Hematopoietic multipotent progenitor cell treated with erythropoietin and hydrocortisone succinate and interleukin-3 and kit ligand, for 6 days (in vitro differentiated cells): ENCODE data around the gene MRPS27.

ENCODE experiments used
- DNase-seq: peaks from one replicate; pipeline ENCODE4 v3.0.0-alpha.2; 2015

The MRPS27 gene

DNA sequence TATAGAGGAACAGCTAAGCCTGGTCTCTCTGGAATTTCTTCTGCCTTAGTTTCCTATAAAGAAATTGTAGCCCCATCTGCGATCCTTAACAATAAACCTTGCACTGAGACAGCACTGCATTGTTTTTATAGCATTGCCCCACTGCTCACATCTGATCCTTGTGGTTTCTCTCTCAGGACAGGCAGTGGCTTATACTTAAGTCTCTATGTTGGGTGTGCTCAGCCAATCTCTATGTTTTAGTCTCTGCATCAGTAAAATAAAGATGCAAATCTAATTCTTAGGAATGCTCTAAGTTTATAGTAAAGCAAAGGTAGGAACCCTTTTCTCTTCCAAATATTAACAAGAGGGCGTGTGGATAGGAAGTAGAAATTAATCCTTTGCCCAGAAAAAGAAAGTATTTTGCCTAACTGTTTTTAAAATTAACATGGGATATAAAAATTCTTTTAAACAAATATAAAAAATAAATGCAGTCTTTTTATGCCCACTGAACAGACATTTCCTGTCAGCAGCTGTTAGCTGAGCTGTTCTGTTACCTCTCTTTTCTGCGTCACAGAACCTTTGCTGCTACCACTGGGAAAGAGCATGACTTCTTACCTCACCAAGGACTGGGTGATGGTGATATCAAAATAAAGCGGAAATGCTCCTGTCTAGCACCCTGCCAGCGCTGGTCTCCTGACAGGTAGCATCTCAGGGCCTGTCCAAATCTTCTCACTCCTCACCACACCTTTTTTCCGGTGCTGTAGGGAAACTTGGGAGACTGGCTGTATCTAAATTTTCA lies 29.5 kb downstream of the MRPS27 start:
- no peak for DNase-seq

DNA sequence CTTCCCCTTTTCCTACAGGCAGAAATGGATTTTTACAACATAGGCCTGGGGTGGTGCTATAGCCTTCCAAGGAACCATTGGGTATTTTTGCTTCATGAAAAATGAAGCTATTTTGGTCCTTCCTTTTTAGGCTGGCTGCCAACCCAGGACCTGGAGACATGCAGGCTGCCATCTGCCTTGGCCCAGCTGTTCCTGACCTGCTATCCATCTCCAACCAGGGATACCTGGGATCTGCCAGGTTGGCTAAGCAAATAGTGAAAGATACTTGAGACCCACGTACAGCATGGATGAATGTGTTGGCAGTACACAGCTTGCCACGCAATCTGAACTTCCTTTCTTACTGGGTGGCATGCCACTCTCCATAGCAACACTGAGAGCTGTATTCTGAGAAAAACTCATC lies 31.1 kb downstream of the MRPS27 start:
- DNase-seq: no peak

DNA sequence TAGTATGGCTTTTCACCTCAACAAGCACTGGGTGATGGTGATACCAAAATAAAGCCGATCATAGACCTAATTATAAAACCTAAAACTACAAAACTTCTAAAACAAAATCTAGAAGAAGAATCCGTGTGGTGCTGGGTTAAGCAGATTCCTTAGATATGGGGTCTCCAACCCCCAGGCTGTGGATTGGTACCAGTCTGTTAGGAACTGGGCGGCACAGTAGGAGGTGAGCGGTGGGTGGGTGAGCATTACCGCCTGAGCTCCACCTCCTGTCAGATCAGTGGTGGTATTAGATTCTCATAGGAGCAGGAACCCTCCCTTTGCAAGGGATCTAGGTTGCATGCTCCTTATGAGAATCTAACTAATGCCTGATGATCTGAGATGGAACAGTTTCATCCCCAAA lies 33.2 kb downstream of the MRPS27 start:
- DNase-seq: no peak

DNA sequence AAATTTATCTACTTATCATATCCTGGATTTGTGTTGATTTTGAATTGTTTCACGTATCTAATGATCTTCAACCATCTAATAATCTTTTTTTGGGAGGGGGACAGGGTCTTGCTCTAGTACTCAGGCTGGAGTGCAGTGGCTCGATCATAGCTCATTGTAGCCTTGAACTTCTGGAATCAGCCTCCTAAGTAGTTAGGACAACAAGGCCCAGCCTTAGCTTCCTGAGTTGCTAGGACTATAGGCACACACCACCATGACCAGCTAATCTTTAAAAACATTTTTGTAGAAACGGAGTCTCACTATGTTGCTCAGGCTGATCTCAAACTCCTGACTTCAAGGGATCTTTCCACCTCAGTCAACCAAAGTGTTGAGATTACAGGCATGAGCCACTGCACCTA lies 34.6 kb downstream of the MRPS27 start:
- no peak for DNase-seq

DNA sequence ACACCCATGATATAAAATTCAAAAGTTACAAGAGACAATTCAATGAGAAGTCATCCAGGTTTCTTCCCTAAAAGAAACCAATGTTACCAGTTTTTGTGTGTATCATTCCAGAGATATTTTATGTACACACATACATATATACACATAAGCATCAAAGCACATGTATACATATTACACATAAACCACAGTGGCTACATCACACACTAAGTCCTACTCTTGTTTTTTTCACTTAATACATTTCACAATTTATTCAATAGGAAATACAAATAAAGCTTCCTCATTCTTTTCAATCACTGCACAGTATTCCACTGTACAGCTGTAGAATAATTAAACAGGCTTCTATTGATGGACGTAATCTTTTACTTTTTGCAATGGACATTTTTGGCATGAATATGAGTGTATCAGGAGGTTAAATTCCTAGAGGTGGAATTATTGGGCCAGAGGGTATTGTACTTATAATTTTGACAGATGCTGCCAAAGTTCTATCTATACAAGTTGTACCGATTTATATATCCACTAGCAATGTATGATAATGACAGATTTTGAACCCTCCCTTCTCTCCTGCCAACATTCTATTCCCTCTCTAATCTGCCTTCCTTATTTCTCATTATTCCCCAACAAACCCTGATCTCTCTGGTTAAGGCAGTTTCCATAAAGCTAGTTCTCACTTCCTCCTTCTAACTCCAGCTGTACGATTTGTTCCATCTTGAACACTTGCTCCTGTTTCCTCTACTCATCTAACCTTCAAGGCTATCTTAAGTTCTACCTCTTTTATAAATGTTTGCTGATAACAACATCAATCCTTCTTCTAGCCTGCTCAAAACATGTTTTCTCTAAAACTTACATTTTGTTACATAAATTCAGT lies 35.2 kb downstream of the MRPS27 start:
- DNase-seq: no peak

DNA sequence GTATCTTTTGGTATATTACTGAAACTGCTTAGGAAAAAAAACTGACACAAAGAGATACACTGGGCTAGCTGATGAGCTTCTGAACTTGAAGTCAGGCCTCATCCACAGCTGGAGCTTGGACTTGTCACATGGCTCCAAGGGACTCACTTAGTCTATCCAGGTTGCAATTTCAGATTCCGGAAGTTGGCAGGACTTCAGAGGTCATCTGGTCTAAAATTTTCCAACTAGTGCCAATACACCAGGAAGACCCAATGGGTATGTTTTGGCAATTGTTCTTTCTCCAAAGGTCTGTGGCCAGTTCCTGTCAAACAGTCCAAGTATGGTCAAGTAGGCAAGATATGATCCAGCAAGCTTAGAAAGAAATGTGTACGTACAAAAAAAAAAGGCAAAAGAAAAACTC lies 36.7 kb downstream of the MRPS27 start:
- no peak for DNase-seq

DNA sequence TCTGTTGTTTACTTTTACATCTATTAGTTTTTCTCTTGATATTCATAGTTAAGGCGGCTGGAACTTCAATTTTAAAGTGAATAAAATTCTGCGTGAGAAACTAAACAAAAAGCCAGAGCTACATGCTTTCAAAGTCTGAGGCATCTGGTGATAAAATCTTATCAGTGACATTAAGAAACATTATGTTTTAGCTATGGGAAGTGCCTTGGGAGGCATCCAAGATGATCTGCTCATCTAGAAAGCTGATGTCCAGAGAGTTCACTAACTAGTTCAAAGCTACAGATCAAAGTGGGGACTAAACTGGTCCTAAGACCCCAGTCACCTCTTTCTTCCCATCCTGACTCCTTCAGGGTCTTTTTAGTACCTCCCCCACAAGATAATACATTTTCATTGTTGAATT lies 37.2 kb downstream of the MRPS27 start:
- DNase-seq: peak; percentile 26

DNA sequence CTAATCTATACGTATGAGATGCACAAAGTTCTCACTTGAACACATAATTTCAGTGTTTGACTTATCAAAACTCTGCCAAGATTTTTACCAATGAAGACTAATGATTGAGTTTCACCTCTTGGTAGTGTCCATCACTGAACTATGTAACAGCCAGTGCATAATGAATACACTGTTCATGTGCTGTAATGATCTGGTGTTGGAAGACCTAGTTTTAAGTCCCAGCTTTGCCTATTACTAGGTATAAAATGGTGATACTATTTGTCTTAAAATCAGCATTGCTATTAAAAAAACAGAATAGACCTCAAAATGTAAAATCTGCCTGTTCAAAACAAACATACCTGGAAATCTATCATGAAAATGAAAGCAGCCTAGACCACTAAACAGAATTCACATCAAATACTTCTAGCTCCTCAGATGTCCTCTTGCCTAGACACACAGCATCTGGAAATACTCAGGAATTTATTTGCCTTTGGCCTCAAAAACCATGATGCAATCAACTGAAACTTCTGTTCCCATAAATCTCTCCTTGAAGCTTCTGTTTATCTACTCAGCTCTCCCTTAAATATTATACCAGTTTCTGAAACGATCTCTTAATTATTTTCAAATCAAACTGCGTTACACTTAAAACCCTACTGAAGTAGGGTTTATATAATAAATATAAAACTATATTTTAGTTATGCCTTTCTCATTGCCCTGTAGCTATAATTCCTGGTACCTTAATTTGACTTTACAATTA lies 38.1 kb downstream of the MRPS27 start:
- no peak for DNase-seq

DNA sequence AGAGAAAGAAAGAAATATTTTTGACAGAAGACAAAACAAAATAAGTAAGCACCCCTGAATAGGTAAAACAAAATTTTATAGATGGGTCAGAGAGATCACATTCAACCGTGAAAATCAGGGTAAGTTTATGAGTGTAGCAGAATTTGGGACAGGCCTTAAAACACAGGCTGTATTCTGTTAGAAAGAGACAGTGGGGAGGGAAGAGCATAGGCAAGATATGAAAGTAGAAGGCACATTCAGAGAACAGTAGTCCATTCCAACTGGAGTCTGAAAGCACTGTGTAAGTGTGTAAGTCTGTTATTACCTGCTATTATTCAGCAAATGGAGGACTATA lies 38.6 kb downstream of the MRPS27 start:
- no peak for DNase-seq

DNA sequence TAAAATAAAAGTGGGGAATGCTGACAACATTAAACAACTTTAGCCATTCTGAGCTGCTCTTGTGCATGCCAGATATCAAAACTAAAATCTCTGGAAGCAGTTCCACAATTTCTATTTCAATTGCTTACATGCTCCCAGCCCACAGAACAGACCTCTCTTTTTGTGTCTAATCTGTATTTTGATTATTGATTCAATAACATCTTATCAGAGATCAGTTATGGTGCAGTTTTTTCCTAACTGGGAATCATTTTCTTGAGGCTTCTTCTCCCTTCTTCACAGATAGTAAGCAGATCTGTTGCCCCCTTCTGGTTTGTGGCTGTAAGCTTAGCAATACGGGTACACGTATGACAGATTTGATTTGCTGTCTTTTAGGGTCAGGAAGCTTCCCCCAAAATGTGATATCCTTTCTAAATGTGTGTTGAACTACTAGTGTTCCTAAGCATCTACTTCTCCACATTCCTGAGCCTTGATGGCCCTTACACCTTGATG lies 39.4 kb downstream of the MRPS27 start:
- peak; percentile 65 for DNase-seq

DNA sequence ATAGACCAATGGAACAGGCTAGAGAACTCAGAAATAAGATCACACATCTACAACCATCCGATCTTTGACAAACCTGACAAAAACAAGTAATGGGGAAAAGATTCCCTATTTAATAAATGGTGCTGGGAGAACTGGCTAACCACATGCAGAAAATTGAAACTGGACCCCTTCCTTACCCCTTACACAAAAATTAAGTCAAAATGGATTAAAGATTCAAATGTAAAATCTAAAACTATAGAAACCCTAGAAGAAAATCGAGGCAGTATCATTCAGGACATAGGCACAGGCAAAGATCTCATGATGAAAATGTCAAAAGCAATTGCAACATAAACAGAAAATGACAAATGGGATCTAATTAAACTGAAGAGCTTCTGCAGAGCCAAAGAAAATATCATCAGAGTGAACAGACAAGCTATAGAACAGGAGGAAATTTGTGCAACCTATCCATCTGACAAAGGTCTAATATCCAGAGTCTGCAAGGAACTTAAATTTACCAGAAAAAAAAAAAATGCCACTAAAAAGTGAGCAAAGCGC lies 43.8 kb downstream of the MRPS27 start:
- no peak for DNase-seq

DNA sequence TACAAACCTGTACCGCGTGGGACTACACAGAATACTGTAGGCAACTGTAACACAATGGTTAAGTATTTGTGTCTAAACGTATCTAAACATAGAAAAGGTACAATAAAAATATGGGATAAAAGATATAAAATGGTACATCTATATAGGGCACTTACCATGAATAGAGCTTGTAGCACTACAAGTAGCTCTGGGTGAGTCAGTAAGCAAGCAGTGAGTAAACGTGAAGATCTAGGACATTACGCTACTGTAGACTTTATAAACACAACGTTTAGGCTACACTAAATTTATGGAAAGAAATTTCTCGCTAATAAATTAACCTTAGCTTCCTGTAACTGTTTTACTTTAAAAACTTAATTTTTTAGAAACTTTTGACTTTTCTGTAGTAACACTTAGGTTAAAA lies 46.5 kb downstream of the MRPS27 start:
- no peak for DNase-seq

DNA sequence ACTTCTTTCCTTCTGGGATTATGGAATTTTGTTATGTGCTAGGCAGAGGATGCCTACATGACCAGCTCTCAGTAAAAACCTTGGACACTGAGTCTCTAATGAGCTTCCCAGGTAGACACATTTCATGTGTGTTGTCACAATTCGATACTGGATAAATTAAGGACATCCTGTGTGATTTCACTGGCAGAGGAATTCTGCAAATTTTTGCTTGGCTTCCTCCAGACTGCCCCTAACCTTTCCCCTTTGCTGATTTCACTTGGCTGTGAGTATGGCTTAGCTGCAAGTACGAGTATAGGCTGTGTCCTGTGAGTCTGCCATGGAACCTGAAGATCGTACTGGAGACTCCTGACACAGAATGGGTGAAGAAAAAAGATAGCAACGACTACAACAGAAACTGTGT lies 47.6 kb downstream of the MRPS27 start:
- no peak for DNase-seq

DNA sequence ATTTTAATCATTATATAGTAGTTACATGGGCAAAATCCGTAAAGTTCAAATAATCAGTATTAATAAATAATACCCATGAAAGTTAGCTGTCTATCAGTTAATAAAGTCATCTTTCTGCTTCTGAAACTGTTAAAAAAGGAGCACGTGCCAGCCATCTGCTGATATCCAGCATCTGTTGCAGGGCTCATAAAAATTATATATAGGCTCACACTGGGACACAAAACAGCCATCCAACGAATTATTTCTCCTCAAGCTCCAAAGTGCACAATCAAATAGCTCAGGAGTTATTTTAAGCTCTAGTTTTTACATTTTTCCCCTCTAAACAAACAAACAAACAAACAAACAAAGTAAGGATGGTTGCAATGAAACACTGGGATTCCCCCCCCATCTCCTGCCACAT lies 48.3 kb downstream of the MRPS27 start:
- DNase-seq: no peak

DNA sequence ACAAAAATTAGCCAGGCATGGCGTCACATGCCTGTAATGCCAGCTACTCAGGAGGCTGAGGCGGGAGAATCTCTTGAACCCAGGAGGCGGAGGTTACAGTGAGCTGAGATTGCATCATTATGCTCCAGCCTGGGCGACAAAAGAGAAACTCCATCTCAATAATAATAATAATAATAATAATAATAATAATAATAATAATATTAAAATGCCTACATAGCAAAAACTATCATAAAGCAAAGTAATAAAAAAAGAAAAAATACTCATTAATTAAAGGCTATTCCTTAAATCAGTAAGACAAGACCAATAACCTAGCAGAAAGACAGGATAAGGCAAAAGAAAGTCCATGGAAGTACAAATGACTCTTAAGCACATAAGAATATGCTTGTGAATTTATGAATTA lies 50.0 kb downstream of the MRPS27 start:
- DNase-seq: no peak

DNA sequence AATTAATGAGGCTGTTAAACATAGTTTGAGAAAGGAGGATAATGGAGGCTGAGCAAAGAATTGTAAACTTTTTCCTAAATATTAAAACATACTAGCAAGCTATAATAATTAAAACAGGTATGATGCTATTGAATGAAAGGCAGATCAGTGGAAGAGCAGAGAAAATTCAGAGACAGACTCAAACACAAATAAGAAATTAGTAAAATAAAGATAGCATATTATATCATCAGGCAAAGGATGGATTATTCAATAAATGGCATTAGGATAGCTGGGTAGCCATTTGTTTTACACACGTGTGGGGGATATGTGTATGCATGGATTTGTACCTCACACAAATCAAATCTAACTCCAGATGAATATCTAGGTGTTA lies 50.6 kb downstream of the MRPS27 start:
- no peak for DNase-seq

DNA sequence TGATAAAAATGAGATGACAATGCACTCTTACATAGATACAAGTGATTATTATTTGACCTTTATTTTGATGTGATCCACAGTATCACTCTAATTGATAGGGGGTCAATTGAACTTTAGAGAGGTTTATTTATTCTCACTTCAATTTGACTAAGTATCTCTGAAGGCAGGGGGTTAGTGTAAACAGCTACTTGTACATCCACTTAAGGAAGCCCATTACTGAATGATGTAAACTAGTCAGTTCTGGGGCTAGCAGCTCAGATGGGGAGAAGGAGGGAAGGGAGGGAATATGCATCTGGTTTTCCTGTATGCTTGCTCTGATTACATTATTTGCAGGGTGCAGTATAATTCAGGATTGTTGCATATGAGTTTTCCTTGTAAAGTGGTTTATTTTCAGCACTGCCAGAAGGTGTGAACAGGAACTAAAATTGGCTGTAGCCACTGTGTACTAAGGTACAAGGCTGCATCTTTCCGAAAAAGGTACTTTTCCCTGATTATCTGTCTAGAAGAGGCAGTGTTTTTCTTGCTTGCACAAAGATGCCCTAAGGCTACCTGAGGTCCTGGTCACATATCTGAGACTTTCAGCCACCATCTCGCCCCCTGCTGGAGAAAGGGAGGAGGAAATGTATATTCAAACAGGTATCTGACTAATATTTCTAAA lies 51.2 kb downstream of the MRPS27 start:
- peak; percentile 75 for DNase-seq

DNA sequence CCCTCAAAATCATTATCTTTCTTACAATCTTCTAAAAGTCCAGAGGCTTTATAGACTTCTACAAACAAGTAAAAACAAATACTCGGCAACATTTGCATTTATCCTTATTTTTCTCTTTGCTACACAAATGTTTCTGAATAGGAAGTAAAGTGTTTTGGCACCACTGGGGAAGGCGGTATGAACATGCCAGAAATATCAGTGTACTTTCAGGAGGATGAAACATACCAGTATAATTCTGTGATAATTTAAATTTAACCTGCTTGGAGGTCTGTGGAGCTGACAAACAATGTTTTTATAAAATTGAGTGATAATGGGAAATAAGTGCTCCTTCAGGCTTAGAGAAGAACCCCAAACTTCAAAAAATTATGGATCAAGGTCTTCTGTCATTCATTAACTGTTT lies 51.8 kb downstream of the MRPS27 start:
- no peak for DNase-seq

DNA sequence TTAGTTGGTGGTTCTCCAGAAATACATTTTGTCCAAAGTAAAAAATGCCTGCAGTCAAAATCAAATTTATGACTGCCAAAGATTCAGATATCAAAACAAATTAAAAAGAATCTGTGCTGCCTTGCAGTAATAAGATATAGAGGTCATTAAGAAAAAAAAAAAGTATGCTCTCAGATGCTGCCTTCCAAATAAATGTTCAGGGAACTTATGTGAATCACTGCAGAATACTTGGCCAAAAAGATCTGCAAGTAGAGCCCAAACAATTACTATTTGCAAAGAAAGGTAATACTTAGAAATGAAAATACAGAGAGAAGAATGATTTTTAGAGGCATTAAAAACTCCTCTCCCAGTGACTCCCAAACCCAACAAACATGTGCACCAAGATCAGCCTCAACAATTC lies 52.4 kb downstream of the MRPS27 start:
- no peak for DNase-seq

DNA sequence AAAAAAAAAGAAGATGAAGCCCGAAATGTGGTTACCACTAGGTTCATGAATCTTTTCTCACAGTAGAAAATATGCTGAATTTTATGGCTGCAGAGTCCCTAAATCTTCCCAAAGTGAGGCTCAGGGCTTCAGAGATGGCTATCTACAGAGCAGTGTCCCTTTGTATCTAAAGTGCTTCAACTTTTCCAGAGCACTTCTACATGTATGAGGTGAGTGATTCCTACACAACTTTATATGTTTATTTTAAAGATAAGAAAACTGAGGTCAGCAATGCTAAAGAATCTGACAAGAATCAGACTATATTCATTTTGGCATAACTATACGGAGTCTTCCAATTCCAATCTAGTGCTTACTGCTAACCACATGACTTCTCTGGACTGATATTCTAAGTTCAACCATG lies 53.2 kb downstream of the MRPS27 start:
- no peak for DNase-seq

DNA sequence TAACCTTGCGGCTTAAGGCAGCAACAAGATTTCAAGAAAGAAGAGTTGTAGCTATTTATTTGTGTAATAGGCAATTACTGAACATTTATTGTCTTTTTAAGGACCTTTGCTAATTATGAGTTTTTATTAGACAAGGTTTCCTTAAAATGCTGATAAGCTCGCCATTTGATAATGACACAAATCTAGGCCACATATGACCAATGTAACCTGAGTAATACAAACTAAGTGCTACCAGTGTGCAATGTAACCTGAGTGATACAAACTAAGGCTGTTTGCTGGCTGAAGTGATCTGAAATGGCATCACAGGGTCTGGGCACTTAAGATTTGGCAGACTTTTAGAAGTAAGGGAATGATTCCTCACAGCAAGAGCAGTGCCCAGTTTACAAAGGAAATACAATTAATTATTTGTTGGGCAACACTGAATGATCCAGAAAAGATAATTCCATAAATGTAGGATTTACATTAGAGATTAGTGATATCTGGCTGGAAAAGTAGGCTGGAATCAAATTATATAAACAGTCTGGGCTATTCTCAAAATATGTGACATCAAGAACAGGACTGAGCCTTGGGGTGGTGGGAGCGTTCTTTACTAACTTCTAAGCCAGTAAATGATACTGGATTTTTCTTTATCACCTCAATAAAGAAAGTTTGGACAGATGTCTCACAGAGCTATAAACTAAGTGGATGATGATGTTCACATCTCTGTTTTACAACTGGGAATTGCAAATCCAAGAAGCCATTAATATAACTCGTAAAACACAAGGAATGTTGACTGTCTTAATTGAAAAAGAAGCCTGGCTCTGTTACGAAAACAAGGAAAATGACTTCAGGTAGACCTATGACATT lies 54.8 kb downstream of the MRPS27 start:
- DNase-seq: no peak

DNA sequence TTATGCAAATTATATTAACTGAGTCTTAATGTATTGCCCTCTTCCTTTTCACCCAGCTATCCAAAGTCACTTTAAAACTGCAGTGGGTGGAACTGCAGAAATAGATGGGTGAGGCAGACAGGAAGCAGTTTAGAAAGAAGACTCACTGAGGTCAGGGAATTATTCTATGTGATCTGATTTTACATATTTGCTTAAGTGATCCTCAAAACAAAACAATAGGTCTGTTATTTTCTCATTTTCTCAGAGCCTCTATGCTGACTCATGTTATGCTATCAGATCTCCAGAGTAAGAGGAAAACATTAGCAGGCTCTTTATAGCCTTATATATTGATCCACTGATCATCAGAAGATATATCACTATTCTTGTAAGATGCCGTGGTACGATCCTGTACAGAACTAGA lies 63.5 kb downstream of the MRPS27 start:
- DNase-seq: no peak
